ENCODE data around the gene DGKB.

Gene DGKB

DNA sequence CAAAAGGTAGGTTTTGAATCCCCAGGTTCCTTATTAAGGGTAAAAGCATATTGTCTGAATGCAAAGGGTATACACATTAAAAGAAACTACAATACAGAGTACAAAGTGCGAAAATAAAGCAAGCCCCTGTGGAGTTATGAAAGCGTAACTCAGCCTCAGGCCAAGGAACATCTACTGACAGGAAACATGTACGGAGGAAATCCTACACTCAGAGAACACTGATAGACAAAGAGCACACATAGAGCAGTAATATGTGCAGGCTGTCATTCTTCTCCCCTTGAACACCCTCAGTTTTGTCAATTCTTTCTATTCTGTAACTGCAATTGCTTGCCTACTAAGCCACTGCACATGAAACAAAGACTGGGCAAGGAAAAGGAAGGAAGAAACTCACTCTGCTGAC lies 150.2 kb downstream of the DGKB start:
- DNase-seq = no peak

DNA sequence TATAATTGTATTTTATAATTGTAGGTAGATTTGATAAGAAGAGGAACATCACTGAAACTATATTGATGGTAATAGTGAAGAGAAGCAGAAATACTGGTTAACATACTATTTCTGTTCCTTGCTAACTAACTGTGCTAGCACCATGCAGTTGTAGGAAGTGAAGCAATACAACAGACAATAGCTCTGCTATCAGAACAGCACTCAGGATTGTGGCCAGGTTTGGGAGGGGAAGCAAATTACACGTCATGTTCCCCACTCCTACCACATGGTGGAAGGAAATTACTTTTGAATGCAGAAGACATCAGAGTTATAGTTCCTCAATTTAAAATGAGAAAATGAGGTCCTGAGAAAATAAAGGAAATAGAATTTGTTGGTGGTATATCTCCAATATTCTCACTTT lies 151.1 kb downstream of the DGKB start:
- no peak for DNase-seq

DNA sequence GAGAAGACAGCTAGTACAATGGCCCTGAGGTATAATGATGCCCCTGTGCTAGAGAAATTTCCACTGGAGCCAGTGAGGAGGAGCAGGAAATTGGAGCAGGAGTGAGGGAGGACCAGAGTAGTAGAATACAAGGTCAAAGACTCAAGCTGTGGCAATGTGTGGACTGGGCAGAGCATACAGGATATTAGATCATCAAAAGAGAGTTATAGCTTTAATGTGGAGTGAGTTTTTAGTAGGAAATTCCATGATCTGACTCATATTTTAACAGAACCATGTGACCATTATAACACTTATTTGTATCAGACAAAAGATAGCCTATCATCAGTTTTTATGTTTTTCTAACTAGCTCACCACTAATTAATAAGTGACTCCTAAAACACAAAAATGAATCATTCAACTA lies 154.1 kb downstream of the DGKB start:
- no peak for DNase-seq

DNA sequence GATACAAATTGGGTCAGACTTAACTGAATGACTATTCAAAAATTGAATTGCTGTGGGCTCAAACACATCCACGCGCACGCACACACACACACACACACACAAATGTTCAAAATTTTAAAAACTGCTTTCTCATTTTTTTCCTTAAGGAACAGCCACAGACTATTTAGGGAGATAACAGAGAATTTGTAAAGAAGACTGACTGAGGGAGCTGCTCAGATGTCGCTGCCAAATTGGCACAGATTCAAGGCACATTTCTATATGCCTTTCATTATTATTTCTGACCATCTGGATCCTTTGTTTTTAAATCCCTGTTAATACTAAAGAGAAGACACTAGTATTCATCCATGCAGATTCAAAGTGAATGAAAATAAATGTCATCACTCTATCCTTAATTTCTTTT lies 154.8 kb downstream of the DGKB start:
- DNase-seq = no peak

DNA sequence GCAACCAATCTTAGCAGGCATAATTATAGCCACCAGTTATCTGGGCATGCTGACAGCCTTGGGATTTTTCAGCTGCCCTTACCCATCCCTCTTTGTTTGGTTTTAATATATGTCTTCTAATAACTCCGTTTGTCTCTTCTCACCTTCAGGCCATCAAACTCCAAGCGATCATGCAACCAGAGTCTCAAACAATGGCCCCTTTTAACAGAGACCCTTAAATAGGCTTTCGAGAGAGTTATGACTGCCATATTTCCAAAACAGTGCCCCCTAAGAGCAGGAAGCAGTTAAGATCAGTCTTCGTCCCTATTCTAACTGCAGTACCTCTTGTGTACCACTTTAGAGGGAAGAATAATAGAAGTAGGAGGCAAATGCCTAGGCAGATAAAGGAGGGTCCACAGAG lies 157.5 kb downstream of the DGKB start:
- DNase-seq = no peak

DNA sequence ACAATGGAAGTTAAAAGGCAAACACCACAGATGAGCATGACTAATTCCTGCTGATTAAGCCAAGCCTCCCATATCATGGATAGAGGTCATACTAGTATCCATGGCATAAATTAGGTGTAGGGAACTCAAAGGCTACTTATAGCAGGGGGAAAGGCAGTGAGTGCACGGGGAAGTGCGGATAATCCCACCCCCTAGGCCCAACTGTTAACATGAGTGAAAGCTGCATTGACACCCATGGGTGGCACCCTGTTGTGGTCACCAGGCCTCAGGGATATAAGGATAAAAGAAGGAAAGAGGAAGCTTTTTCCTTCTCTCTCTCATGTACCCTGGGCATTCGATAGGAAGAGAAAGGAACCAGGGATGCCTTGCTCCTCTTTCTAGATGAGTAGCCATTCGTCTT lies 161.9 kb downstream of the DGKB start:
- no peak for DNase-seq

DNA sequence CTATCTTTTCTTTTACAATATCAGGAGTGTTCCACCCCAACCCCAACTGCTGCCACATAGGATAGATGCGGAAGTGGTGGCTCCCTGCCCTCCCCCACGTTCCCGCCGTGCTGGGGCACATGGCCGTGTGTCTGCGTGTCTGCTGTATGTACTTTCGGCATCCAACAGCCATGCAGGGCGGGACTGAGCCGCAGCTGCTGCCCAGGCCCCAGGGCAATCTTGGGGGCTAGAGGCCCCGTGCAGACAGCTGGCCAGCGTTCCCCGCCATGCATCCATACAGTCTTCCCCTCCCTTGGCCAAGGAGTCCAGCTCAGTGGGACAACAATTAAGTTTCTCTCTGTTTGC lies 162.7 kb downstream of the DGKB start:
- no peak for DNase-seq

DNA sequence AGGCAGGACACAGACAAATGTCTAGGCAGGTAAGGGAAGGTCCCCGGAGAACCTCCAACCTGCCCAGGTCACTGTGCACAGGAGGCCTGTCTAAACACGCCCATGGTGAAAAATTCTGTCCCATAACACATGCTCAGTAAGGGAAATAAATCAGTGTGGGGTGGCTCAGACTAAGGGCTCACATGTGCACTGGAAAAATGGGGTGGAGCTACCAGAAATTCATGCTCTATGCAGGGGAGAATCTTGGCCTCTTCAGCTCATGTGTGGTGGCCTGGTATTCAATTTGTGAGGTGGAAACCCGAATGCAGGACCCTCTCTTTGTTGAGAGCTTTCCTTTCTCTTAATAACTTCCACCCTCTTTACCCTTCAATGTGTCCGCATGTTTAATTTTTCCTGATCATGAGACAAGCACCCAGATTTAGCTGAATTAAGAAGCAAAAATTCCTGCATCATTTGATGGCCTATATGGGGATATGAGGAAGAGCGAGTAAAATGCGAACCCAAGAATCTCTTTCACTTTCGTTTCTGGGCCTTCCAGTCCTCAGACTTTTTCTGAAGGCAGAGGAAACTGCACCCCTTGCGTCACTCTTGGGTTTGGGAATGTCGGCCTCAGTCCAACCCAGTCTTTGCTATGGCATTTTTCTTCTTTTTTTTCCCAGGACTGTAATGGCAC lies 163.2 kb downstream of the DGKB start:
- no peak for DNase-seq

DNA sequence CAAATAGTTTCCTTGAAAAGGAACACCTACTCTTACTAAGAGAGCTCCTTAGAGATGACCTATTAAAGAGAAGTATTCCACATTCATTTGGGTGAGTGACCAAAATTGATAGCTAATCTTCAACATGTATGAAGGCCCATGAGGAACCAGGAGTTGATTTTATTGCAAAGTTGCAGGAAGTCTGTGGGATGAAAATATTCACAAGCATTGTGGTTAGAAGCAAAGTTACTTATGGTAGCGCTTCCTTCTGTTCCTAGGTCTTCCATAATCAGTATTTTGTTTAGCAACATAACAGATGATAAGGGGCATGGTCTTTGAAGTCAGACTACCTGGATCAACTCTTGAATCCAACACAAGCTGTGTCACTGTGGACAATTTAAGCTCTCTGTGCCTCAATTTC lies 164.5 kb downstream of the DGKB start:
- no peak for DNase-seq

DNA sequence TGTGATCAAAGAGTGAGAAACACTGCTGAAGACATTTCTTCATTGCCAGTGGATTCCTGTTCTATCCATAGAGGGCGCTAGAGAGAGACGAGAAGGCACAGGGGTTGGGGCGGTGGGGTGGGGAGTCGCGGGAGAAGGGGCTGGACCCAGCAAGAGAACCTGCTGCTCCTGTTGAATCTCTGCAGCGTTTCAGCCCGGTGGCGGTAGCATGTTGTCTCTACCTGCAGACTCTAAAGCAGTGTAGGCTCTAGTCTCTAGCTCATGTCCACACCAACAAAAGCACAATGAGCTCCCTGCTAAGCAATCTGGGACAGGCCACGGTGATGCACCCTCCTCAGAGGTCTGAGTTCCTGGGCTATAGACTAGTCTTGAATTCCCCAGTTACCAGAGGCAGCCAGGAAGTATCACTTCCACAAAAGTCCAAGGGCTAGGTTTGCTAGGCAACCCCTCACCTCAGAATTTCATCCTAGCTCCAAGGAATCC lies 167.7 kb downstream of the DGKB start:
- no peak for DNase-seq

DNA sequence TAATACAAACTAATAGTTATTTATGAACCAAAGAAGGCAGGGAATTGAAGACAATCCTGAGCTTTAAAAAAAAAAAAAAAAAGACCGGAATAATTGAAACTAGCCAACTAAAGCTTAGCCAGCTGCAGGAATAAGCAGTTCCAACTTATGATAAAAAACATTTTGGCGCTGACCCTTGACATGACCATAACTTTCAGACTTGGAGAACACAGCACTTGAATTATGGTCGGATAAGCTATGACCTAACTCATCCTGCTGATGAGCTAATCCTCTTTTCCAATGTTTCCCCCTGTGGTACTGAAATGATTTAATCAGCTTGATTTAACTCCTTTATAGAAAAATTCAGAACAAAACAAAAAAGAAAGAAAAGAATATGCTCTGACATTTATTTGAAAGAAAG lies 181.8 kb downstream of the DGKB start:
- peak; percentile 39 for DNase-seq

DNA sequence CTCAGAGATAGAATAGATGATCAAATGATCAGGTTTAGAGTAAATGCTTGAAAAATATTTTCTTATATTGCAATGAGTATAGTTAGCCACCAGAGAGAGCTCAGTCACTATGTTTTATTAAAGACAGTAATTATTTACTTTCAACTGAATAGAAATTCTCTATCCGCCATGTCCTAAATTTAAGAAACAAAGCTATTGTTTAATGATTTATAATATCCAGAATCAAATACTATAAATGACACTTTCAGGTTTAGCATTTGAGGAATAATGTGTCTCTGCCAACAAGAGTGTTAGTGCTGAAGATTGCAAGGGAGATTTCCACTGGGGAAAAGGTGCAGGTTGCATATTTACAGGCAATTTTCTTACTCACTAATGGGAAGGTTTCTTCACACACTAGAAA lies 184.7 kb downstream of the DGKB start:
- no peak for DNase-seq

DNA sequence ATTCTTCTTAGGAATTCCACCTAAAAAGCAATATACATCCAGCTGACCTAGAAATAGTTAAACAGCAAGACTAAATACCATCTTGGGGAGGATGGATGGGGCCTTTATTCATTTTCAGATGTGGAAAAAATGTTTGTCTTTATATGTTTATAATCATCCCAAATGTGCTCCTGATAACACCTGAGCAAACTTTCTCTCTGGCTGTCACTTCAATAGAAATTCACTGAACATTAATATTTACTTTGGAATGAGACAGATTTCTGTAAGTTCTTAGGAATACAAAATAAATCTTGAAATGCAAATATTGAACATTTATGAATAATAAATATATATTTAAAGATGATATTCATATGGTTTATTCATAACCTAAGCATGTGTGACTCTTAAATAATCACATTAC lies 185.4 kb downstream of the DGKB start:
- no peak for DNase-seq

DNA sequence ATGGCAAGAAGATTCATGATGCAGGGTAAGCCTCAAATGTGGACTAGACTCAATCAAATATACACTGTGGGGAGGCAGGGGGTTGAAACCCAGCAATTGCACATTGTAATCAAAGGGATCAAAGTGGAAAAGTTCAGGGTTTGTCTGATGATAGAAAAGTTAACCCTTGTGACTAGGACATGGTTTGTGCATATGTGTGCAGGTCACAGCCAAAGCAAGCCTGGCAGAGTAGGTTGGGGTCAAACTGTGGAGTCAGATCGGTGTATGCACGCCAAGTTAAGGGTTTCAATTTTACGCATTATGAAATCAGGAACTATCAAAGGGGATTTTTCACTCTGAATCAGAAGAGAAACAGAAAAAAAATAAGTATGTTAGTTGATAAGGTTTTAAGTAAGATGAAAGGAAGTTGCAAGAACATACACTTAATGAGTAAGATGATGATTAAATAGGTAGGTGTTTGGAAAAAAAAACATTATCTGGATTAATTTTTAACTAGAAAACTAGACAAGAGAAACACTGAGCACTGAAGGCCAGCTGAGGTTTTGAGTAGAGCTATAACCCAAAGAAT lies 188.3 kb downstream of the DGKB start:
- no peak for DNase-seq

DNA sequence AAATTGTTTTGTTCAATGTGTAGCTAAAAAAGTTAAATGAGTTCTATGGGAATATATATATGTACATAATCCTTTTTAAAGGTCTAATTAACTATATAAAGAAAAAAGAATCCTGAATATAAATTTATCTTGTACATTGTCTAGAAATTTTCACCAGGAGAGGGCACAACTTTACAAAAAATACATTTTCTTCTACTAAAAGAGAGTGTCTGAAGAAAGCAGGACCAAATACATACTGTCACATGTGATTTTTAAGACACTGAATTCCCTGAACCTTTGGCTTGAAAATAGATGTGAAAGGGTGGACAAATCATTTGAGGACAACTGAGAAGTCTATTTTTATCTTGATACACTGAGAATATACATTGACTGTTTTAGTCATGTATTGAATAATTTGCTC lies 204.3 kb downstream of the DGKB start:
- no peak for DNase-seq

DNA sequence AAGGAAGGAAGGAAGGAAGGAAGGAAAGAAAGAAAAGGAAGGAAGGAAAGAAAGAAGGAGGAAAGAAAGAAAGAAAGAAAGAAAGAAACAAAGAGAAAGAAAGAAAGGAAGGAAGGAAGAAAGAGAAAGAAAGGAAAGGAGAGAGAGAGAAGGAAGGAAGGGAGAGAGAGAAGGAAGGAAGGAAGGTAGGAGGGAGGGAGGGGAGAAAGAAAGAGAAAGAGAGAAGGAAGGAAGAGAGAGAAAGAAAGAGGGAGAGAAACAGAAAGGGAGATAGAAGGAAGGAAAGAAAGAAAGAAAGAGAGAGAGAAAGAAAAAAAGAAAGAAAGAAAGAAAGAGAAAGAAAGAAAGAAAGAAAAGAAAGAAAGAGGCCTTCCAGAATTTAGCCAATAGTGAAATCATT lies 204.9 kb downstream of the DGKB start:
- no peak for DNase-seq

DNA sequence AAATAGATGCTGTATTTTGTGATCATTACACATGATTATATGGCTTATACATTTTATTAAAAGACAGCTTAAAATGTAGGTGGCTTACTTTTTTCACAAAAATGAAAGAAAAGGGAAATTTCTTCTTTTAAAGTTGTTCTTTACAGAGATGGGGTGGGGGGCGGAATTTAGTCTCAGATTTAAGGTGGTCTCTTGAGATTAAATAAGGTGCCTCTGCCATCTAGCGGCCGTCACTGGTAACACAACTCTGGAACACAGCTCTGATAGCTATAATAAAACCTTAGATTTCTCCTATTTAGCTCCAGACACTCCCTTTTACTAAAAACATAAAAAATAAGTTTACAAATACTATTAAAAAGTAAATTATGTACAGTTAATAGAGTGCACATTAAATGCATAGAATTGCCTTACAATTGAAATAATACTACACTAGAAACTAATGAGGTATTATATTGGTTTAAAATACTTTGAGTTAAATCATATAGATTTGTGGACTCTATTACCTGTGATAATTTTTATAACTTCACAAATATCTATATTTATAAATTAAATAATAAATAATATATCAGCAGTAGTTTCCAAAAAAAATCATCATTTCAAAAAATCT lies 210.9 kb downstream of the DGKB start:
- peak; percentile 64 for DNase-seq

DNA sequence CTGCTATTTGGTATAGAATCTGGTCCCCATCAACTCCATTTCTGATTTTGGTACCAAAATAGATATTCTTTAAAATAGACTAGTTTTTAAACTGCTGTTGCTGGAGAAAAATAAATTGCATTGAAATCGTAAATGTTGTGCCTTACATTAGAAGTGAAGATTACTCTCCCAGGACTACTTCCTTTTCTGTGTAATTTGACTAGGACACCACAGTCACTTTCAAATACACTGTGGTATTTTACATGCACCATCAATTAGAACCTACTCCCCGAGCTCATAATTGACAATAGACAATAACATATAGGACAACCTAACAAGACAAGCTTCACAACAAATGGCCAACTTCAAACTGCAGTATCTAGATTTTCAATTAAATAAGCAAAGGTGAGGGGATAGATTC lies 211.5 kb downstream of the DGKB start:
- no peak for DNase-seq

DNA sequence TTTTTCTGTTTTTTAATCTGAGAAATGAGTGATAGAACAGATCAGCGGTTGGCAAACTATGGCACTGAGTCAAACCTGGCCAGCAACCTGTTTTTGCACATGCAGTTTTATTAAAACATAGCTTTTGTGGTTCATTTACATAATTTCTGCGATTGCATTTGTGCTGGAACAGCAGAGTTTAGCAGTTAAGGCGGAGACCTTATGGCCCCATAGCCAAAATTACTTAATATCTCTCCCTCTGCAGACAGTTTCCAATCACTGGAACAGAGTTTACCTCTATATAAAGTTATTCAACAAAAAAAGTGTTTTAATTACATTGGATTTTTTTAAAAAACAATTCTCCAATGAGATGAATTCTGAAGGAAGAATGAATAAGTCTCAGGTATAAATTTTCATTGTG lies 212.1 kb downstream of the DGKB start:
- DNase-seq = no peak

DNA sequence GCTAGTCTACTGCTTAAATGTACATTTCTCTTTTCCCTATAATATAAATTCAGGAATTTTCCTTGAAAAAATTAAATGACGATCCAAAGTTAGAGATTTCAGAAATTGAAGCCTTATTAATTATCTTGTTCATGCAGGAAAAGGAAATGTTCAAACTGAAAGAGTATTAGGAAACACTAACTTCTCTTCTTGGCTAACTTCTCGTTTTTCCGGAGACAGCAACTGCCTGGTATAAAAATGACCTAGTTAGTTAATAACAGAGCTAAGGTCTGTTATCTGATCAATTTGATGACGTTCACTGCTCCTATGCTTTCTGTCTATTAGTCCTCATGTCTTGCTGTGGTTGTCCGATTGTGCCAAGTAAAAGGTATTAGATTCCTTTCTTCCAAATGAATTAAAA lies 212.5 kb downstream of the DGKB start:
- no peak for DNase-seq

DNA sequence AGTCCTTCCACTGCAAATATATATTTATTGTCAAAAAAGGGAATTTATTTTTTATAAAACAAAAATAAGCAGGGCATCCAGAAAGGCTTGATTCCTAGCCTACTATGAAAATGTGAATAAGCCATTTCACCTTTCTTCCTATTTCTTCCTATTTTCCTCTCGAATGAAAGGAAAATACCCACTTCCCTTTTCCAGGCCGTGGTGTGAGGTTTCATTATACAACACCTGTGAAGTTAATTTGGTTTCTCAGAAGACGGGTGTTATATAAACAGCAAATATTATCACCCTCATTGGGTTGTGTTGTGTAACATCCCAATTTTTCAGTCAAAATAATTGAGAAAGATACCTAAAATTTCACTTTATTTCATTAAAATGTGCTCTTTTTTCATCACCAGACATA lies 214.3 kb downstream of the DGKB start:
- no peak for DNase-seq

DNA sequence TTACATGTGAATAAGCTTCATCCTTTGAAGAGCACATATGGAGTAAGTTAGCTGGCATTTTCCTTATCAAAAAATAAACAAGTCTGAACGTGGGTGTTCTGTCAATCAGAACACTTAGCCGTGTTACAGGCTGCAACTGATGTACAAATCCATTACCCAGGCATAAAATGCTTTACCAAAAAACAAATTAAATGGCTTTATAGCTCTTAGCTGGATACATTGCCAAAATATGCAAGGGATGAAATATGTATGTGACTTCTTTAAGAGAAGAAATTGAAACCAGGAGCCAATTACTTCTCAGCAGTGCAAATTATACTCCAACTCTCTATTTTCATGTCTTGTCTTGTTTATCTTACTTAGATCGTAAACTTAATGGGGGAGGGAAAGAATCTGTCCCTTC lies 214.8 kb downstream of the DGKB start:
- DNase-seq = no peak

DNA sequence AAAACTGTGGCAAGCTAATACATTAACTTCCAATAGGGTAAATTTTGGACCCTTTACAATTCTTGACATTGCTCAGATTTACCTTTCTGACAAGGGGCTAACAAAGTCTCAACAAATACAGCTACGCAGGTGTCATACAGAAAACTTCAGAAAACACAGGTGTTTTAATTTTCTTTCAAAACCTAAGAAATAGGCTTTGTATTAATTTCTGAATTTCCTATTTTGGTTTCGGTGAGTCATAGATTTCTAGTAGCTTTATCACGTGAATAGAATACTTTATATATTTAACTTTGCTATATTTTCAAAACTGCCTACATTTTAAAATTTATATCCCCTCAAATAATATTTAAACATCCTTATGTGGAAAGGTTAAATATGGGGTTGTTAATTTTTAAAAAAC lies 215.3 kb downstream of the DGKB start:
- DNase-seq = no peak

DNA sequence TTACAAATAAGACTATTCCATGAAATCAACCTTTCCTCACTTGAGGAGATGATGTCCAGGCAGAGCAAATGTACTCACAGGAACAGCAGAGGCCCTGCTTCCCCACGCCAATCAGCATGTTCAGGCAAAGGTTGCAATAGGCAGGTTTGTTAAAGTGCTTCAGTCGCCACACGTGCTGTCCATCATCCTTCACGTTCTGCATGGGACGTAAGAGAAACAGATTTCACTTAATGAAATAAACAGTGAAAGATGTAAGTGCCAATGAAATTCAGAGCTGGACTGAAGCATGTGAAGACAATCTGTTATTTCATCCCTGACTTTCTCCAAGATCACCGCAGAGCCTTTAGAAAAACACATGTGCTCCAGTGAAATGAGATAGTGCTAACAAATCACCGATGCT lies 217.4 kb downstream of the DGKB start:
- DNase-seq = peak; percentile 19

DNA sequence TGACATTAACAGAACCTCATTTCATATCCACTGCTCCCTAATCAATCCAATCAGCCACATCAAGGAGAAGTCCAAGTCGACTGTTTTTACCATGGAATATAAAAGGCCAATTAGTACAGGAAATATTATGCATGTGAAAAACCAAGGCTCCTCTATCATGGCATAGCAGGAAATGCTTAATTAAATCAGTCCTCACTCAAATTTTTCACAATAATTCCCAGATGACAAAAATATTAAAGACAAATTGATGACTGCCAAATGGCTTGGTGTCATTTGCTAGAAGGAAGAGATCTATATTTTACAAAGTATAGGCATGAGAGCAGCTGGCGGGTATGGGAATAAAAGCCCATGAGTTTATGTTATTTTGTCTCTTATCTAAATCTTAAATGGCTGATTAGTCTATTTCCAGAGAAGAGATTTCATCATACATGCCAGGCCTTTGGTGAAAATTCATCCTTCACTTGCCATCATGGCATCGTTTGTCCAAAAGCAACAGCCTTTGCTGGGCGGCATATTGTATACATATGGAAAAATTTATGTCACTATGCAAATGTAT lies 219.6 kb downstream of the DGKB start:
- DNase-seq = no peak

Measured in femur (tissue), 1 donor.